Stomach (tissue), 9 donors: ENCODE data around the gene FANCC. TPM values are rescaled to one million over a fixed set of nuclear protein-coding genes. Genes with fewer than 3 reads are reported as not detected.
A peak's percentile ranks its signal among the peaks of the same experiment; 100 is the strongest.

Experiments
- DNase-seq, 2 donors: peaks; one replicate each; pipeline versions ENCODE4 v3.0.0 to v3.0.0-alpha.2; 2013 to 2019
- H3K27ac ChIP-seq, 5 donors: fragments of 200-600 bp in 4 of 5; sonication (generic) in 4 of 5; one replicate each; pipeline ENCODE4 v1.5.1; 2013 to 2019; ENCODE audit warnings: mild to moderate bottlenecking in 1 of 5, moderate library complexity in 1 of 5
- H3K27me3 ChIP-seq, 3 donors: fragments of 200-600 bp; sonication (generic); one replicate each; pipeline ENCODE4 v1.5.1; 2017 to 2019; ENCODE audit warnings: mixed run types in 1 of 3
- H3K36me3 ChIP-seq, 4 donors: fragments of 200-600 bp; sonication (generic); 1 replicate in 3 of 4; 2 replicates in 1 of 4; pipeline ENCODE4 v1.5.1; 2016 to 2019
- H3K4me1 ChIP-seq, 4 donors: fragments of 200-600 bp; sonication (generic); one replicate each; pipeline ENCODE4 v1.5.1; 2016 to 2019
- H3K4me3 ChIP-seq, 4 donors: fragments of 200-600 bp; sonication (generic) in 3 of 4; one replicate each; pipeline ENCODE4 v1.5.1; 2016 to 2019; ENCODE audit warnings: mild to moderate bottlenecking in 1 of 4
- H3K9me3 ChIP-seq, 4 donors: fragments of 200-600 bp; sonication (generic); one replicate each; pipeline ENCODE4 v1.5.1; 2016 to 2019
- EP300 ChIP-seq: sonication (generic); formaldehyde crosslinking; IDR thresholded peaks from one replicate; pipeline ENCODE4 v1.6.1; 2017; ENCODE audit warnings: antibody characterized with exemption
- POLR2A ChIP-seq, 4 donors: fragments of 450-650 bp; IDR thresholded peaks; one replicate each; pipeline ENCODE4 v1.6.1; 2016; ENCODE audit warnings: antibody characterized with exemption in 4 of 4, control low read depth in 2 of 4, mild to moderate bottlenecking in 1 of 4, moderate library complexity in 1 of 4
- POLR2AphosphoS5 ChIP-seq, 3 donors: sonication (generic); formaldehyde crosslinking; IDR thresholded peaks; one replicate each; pipeline ENCODE4 v1.6.1; 2016; ENCODE audit warnings: antibody characterized with exemption in 3 of 3
- WGBS, 5 donors: extraction: QIAGEN DNeasy Blood & Tissue Kit in 3 of 5; methylation state at CpG; one replicate each; pipeline versions ENCODE4 v1.1.5 to v1.1.7; 2013 to 2018; 5-methylcytosine and 5-hydroxymethylcytosine counted together
- intact Hi-C: fragments of 100-400 bp; cut with DNase I; formaldehyde crosslinking; loops from one replicate; pipeline ENCODE4 v1.15.1; 2023; ENCODE audit warnings: low total_unique reads
- polyA plus RNA-seq, 3 donors: library from polyadenylated mRNA; stranded (reverse); fragments of 200-250 nt; gene quantifications; one replicate each; pipeline ENCODE4 v1.2.3, GENCODE V29; 2013
- total RNA-seq, 5 donors: library from RNA; depleted of rRNA; stranded (reverse); fragments of >200 nt; gene quantifications; one replicate each; pipeline versions ENCODE4 v1.1.0 to v1.2.3, GENCODE V29; 2014 to 2016
- TF ChIP-seq, protein P1 (sequence below), 7 experiments: fragments of 450-650 bp in 4 of 7; fragments of 200-600 bp in 3 of 7; sonication (generic) in 3 of 7; IDR thresholded peaks; one replicate each; pipeline ENCODE4 v1.5.1; 2016 to 2019; ENCODE audit warnings: antibody characterized with exemption in 7 of 7, control low read depth in 2 of 7, mild to moderate bottlenecking in 1 of 7
- donor health status: healthy with polysubstance abuse.
- donor health status: Bipolar disorder and iron deficiency.
- donor health status: healthy.

FANCC gene
- total and polyA plus RNA-seq, 8 donors: 3.1 to 24.5 (median 7.1) TPM

DNA sequence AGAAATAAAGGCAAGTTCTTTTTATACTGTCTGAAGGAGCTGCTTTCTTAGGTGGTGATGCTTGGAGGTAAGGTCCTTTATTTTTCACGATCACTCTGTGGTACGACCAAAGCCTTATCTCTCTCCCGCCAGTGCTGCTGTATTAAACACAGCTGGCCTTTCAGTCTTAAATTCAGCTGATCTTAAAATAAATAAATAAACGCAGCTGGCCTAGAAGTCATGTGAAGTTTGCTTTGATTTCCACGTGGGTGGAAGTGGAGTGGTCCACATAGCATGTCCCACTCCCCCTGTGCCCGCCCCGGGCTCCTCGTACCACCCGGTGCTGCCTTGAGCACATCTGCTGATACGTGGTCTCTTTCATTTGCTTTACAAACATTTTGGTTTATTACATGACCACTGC is 260.4 kb downstream of the FANCC start:
- 15 to 34% (median 19%) methylated on average over 10 of the region's 10 CpGs for WGBS, 5 donors
- TF ChIP-seq POLR2AphosphoS5 (IDR thresholded peaks at IDR 0.05): no peak
- no peak for TF ChIP-seq EP300
- TF ChIP-seq, protein P1, sequence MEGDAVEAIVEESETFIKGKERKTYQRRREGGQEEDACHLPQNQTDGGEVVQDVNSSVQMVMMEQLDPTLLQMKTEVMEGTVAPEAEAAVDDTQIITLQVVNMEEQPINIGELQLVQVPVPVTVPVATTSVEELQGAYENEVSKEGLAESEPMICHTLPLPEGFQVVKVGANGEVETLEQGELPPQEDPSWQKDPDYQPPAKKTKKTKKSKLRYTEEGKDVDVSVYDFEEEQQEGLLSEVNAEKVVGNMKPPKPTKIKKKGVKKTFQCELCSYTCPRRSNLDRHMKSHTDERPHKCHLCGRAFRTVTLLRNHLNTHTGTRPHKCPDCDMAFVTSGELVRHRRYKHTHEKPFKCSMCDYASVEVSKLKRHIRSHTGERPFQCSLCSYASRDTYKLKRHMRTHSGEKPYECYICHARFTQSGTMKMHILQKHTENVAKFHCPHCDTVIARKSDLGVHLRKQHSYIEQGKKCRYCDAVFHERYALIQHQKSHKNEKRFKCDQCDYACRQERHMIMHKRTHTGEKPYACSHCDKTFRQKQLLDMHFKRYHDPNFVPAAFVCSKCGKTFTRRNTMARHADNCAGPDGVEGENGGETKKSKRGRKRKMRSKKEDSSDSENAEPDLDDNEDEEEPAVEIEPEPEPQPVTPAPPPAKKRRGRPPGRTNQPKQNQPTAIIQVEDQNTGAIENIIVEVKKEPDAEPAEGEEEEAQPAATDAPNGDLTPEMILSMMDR (IDR thresholded peaks at IDR 0.05): no peak
- no peak for TF ChIP-seq POLR2A (IDR thresholded peaks at IDR 0.05)
- H3K4me1 ChIP-seq: peaks cover 55 to 100% (median 82%) of the 10 kb centered on the region in 4 donors
- H3K27me3 ChIP-seq: no peaks in the 10 kb centered on the region
- peak overlapping the region; percentile 18 to 30 (median 24) for H3K4me3 ChIP-seq
- no peaks in the 10 kb centered on the region for H3K9me3 ChIP-seq
- peaks cover 6 to 17% (median 9%) of the 10 kb centered on the region in 4 donors for H3K36me3 ChIP-seq
- peak in 1 of 2 donors; percentile 66 for DNase-seq
- H3K27ac ChIP-seq: peak overlapping the region; percentile 75 to 93 (median 86)
- intact Hi-C loops: no loop called here

GRCh38 chr9:95055851-95056551 is 261.5 kb downstream of the FANCC start:
- H3K36me3 ChIP-seq: peaks cover 0 to 6% (median 5%) of the 10 kb centered on the region in 4 donors
- no peaks in the 10 kb centered on the region for H3K9me3 ChIP-seq
- H3K4me3 ChIP-seq: peak overlapping the region; percentile 18 to 30 (median 24)
- H3K4me1 ChIP-seq: peaks cover 52 to 99% (median 79%) of the 10 kb centered on the region in 4 donors
- TF ChIP-seq POLR2AphosphoS5 (IDR thresholded peaks at IDR 0.05) (peak in 2 of 3 donors; percentile 24 to 50), POLR2A (IDR thresholded peaks at IDR 0.05) (no peak), EP300 (no peak)
- TF ChIP-seq, protein P1 (IDR thresholded peaks at IDR 0.05): no peak
- no peaks in the 10 kb centered on the region for H3K27me3 ChIP-seq
- H3K27ac ChIP-seq: peak overlapping the region; percentile 71 to 93 (median 86)
- 35 to 53% (median 52%) methylated on average over 15 of the region's 15 CpGs for WGBS, 5 donors
- peak in 1 of 2 donors; percentile 88 for DNase-seq
- intact Hi-C loops: no loop called here

DNA sequence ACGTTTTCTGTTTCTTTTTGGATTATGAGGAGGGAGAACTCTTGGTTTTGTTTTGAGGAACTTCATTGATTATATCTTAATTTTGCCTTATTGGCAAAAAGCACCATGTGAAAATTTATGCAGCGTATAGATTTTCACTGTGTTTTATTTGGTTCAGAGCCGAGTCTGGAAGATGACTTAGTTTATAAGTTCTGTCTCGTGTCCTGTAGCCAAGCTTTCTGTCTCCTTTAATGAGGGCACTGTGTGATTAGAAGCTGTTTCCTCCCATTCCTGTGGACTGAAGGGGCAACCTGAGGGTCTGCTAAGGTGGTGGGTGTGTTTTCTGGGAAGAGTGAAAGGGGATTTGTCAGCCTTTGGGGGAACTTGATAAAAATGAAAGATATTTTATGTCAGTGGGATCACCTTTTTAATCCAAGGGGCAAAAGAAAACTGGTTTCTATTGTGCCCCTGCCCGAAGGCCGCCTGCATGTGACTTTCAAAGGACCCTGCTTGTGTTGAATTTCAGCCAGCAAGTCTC is 262.1 kb downstream of the FANCC start:
- Histone ChIP-seq H3K27ac (peak overlapping the region; percentile 68 to 93 (median 86)), H3K27me3 (no peaks in the 10 kb centered on the region), H3K36me3 (no peaks in the 10 kb centered on the region), H3K4me3 (peak overlapping the region; percentile 18 to 30 (median 24)), H3K4me1 (peaks cover 53 to 98% (median 78%) of the 10 kb centered on the region in 4 donors), H3K9me3 (no peaks in the 10 kb centered on the region)
- intact Hi-C loops: no loop called here
- no peak for DNase-seq
- WGBS, 5 donors: 11 to 30% (median 16%) methylated on average over 6 of the region's 6 CpGs
- TF ChIP-seq POLR2A (IDR thresholded peaks at IDR 0.05): no peak
- no peak for TF ChIP-seq EP300
- no peak for TF ChIP-seq POLR2AphosphoS5 (IDR thresholded peaks at IDR 0.05)
- TF ChIP-seq, protein P1 (IDR thresholded peaks at IDR 0.05): no peak

GRCh38 chr9:95053611-95054570 is 263.6 kb downstream of the FANCC start:
- H3K9me3 ChIP-seq: no peaks in the 10 kb centered on the region
- TF ChIP-seq POLR2A (IDR thresholded peaks at IDR 0.05): no peak
- no peak for TF ChIP-seq EP300
- H3K27ac ChIP-seq: peak overlapping the region in 4 of 5 donors; percentile 80 to 93 (median 88)
- intact Hi-C loops: no loop called here
- no peak overlapping the region for H3K4me3 ChIP-seq
- DNase-seq: no peak
- WGBS, 5 donors: 62 to 74% (median 68%) methylated on average over 5 of the region's 5 CpGs
- no peaks in the 10 kb centered on the region for H3K36me3 ChIP-seq
- H3K27me3 ChIP-seq: no peaks in the 10 kb centered on the region
- peaks cover 43 to 98% (median 70%) of the 10 kb centered on the region in 4 donors for H3K4me1 ChIP-seq
